HepG2 (cell line): ENCODE measurements around the gene SDK2. TPM values are rescaled to one million over a fixed set of nuclear protein-coding genes. Genes with fewer than 3 reads are reported as not detected.

Source experiments
- ARNT2 ChIP-seq: sonication (generic); formaldehyde crosslinking; IDR thresholded peaks from 2 replicates; pipeline ENCODE4 v1.8.0; 2022; ENCODE audit warnings: mild to moderate bottlenecking, low read depth, missing genetic modification reagents, moderate library complexity
- HMGA1 ChIP-seq: sonication (generic); formaldehyde crosslinking; conservative IDR thresholded peaks from 2 replicates; pipeline ENCODE4 v1.4.0; 2020; ENCODE audit warnings: missing genetic modification reagents
- SMAD3 ChIP-seq: sonication (generic); formaldehyde crosslinking; IDR thresholded peaks from 2 replicates; pipeline ENCODE4 v1.4.0; 2020; ENCODE audit warnings: missing genetic modification reagents
- SMAD9 ChIP-seq: sonication (generic); formaldehyde crosslinking; IDR thresholded peaks from 2 replicates; pipeline ENCODE4 v1.5.1; 2020; ENCODE audit warnings: mild to moderate bottlenecking, missing genetic modification reagents
- SRSF4 ChIP-seq: fragments of 200-400 bp; formaldehyde crosslinking; IDR thresholded peaks from one replicate; pipeline ENCODE4 v1.6.1; 2018; ENCODE audit warnings: mild to moderate bottlenecking, low read depth, low read length, moderate library complexity; ENCODE audit not compliant: poor library complexity, severe bottlenecking
- TGIF2 ChIP-seq: IDR thresholded peaks from 2 replicates; pipeline ENCODE4 v1.6.1; 2016; ENCODE audit warnings: control low read depth, missing compliant biosample characterization
- ZNF234 ChIP-seq: sonication (generic); formaldehyde crosslinking; conservative IDR thresholded peaks from 2 replicates; pipeline ENCODE4 v1.5.1; 2020; ENCODE audit warnings: mild to moderate bottlenecking, missing genetic modification reagents
- ZNF766 ChIP-seq: sonication (generic); formaldehyde crosslinking; IDR thresholded peaks from 2 replicates; pipeline ENCODE4 v1.5.0; 2020; ENCODE audit warnings: missing genetic modification reagents, borderline replicate concordance
- polyA plus RNA-seq, 8 experiments: library from polyadenylated mRNA; depleted of rRNA in 3 of 8; stranded (reverse) in 7 of 8; unstranded in 1 of 8; fragments of >200 nt; fragmentation: Illumina TruSeq in 4 of 8; extraction: Trizol in 4 of 8; gene quantifications; 2 replicates each; pipeline versions ENCODE4 v1.2.1 to v1.2.3, GENCODE V29; 2011 to 2016; ENCODE audit warnings: low read depth in 4 of 8, missing spikeins in 1 of 8, mixed read lengths in 1 of 8; ENCODE audit not compliant: insufficient read depth in 1 of 8
- total RNA-seq, 5 experiments: library from RNA; depleted of rRNA; stranded (reverse); fragments of >200 nt; fragmentation: Illumina TruSeq; extraction: Trizol; gene quantifications; 2 replicates each; pipeline ENCODE4 v1.2.3, GENCODE V29; 2016; ENCODE audit warnings: low read depth in 1 of 5
- TF ChIP-seq, protein P1 (sequence below): sonication (generic); formaldehyde crosslinking; IDR thresholded peaks from 2 replicates; pipeline ENCODE4 v1.5.0; 2020; ENCODE audit warnings: missing genetic modification reagents
- TF ChIP-seq, protein P2 (sequence below): sonication (generic); formaldehyde crosslinking; IDR thresholded peaks from 2 replicates; pipeline ENCODE4 v1.5.0; 2020; ENCODE audit warnings: missing genetic modification reagents, mild to moderate bottlenecking, borderline replicate concordance
- TF ChIP-seq, protein P3 (sequence below): fragments of 450-650 bp; IDR thresholded peaks from 2 replicates; pipeline ENCODE4 v1.6.1; 2016

The SDK2 gene
- total and polyA plus RNA-seq, 2 of the 13 experiments (the other 11 are each of a cell fraction or from before 2014, with no cell fraction given), result not detected

DNA sequence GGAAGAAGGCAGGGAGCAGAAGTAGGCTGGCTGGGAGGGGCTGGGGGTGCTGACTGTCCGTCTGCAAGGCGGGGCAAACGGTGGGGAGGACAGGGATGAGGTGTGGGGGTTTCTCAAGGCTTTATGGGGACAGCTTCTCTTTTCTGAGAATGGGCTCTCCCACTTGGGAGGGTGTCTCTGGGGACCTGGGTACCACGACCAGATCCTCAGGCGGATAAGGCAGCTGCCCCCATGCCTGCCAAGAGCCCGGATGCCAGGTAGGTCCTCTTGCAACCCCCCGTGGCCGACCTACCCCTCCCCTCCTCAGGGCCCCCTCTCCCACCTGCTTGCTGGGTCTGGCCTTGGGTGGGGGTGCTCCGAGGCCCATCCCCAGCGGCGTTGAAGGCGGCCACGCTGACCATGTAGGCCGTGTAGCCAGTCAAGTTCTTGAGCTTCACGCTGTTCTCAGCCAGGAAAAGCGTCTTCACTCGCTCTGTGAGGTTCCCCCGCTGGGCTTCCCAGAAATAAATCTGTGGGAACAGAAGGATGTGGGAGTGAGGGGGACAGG is 276.1 kb downstream of the SDK2 start (continued):
- no peak for TF ChIP-seq ZNF766 (CRISPR knock-in tag)
- TF ChIP-seq SRSF4, result no peak
- TF ChIP-seq TGIF2 (CRISPR knock-in tag), result no peak
- no peak for TF ChIP-seq ZNF234 (CRISPR knock-in tag)
- TF ChIP-seq, protein P1, sequence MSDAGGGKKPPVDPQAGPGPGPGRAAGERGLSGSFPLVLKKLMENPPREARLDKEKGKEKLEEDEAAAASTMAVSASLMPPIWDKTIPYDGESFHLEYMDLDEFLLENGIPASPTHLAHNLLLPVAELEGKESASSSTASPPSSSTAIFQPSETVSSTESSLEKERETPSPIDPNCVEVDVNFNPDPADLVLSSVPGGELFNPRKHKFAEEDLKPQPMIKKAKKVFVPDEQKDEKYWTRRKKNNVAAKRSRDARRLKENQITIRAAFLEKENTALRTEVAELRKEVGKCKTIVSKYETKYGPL, result no peak
- TF ChIP-seq HMGA1 (CRISPR knock-in tag), result no peak
- TF ChIP-seq SMAD9, result no peak
- TF ChIP-seq, protein P2, sequence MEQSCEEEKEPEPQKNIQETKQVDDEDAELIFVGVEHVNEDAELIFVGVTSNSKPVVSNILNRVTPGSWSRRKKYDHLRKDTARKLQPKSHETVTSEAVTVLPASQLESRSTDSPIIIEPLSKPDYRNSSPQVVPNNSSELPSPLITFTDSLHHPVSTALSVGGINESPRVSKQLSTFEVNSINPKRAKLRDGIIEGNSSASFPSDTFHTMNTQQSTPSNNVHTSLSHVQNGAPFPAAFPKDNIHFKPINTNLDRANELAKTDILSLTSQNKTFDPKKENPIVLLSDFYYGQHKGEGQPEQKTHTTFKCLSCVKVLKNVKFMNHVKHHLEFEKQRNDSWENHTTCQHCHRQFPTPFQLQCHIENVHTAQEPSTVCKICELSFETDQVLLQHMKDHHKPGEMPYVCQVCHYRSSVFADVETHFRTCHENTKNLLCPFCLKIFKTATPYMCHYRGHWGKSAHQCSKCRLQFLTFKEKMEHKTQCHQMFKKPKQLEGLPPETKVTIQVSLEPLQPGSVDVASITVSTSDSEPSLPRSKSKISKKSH, result no peak
- TF ChIP-seq, protein P3, sequence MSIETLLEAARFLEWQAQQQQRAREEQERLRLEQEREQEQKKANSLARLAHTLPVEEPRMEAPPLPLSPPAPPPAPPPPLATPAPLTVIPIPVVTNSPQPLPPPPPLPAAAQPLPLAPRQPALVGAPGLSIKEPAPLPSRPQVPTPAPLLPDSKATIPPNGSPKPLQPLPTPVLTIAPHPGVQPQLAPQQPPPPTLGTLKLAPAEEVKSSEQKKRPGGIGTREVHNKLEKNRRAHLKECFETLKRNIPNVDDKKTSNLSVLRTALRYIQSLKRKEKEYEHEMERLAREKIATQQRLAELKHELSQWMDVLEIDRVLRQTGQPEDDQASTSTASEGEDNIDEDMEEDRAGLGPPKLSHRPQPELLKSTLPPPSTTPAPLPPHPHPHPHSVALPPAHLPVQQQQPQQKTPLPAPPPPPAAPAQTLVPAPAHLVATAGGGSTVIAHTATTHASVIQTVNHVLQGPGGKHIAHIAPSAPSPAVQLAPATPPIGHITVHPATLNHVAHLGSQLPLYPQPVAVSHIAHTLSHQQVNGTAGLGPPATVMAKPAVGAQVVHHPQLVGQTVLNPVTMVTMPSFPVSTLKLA, result no peak
- no peak for TF ChIP-seq ARNT2 (CRISPR knock-in tag)
- TF ChIP-seq SMAD3 (CRISPR knock-in tag), result no peak
